MM.1S (cell line): ENCODE results near the gene IQCC.
A peak's percentile ranks its signal among the peaks of the same experiment; 100 is the strongest.

Experiments
- DNase-seq: peaks from one replicate; pipeline ENCODE4 v3.0.0-alpha.2; 2015
- H2AFZ ChIP-seq: fragments of 300-600 bp; sonication (generic); 2 replicates; pipeline ENCODE4 v1.6.0; 2016; ENCODE audit warnings: antibody characterized with exemption, low read length
- H3F3A ChIP-seq: fragments of 300-600 bp; sonication (generic); 2 replicates; pipeline ENCODE4 v1.6.1; 2016; ENCODE audit warnings: mild to moderate bottlenecking, antibody characterized with exemption, low read length, moderate library complexity, mixed read lengths; ENCODE audit not compliant: insufficient read depth
- H3K27ac ChIP-seq: fragments of 300-600 bp; sonication (generic); 2 replicates; pipeline ENCODE4 v1.5.1; 2016; ENCODE audit warnings: mild to moderate bottlenecking, low read length
- H3K27me3 ChIP-seq: fragments of 300-600 bp; sonication (generic); replicated peaks from 2 replicates; pipeline ENCODE4 v1.6.0; 2016; ENCODE audit warnings: low read length; ENCODE audit not compliant: insufficient read depth
- H3K36me3 ChIP-seq: fragments of 300-600 bp; sonication (generic); replicated peaks from 2 replicates; pipeline ENCODE4 v1.6.1; 2016; ENCODE audit warnings: mild to moderate bottlenecking, low read length, mixed read lengths; ENCODE audit not compliant: insufficient read depth
- H3K4me1 ChIP-seq: fragments of 300-600 bp; sonication (generic); 2 replicates; pipeline ENCODE4 v1.6.1; 2016; ENCODE audit warnings: low read length, mixed read lengths
- H3K4me2 ChIP-seq: fragments of 300-600 bp; sonication (generic); 2 replicates; pipeline ENCODE4 v1.6.0; 2016; ENCODE audit warnings: low read depth, low read length
- H3K4me3 ChIP-seq: fragments of 300-600 bp; sonication (generic); 2 replicates; pipeline ENCODE4 v1.5.1; 2016; ENCODE audit warnings: low read length, mixed read lengths
- H3K79me2 ChIP-seq: fragments of 300-600 bp; sonication (generic); 2 replicates; pipeline ENCODE4 v1.6.1; 2016; ENCODE audit warnings: mixed run types, low read length, mixed read lengths
- H3K9ac ChIP-seq: fragments of 300-600 bp; sonication (generic); 2 replicates; pipeline ENCODE4 v1.6.1; 2016; ENCODE audit warnings: low read length, mixed read lengths
- H3K9me2 ChIP-seq: fragments of 300-600 bp; sonication (generic); replicated peaks from 2 replicates; pipeline ENCODE4 v1.6.1; 2016; ENCODE audit warnings: mild to moderate bottlenecking, low read length, mixed read lengths; ENCODE audit not compliant: insufficient read depth
- H3K9me3 ChIP-seq: fragments of 300-600 bp; sonication (generic); replicated peaks from 2 replicates; pipeline ENCODE4 v1.6.1; 2016; ENCODE audit warnings: mild to moderate bottlenecking, low read length, mixed read lengths; ENCODE audit not compliant: insufficient read depth
- H4K20me1 ChIP-seq: fragments of 300-600 bp; sonication (generic); 2 replicates; pipeline ENCODE4 v1.6.1; 2016; ENCODE audit warnings: mild to moderate bottlenecking, low read length, moderate library complexity, mixed read lengths; ENCODE audit not compliant: insufficient read depth
- CTCF ChIP-seq: fragments of 300-600 bp; sonication (generic); IDR thresholded peaks from 2 replicates; pipeline ENCODE4 v1.5.1; 2016; ENCODE audit warnings: antibody characterized with exemption, low read length, mixed read lengths
- EZH2 ChIP-seq: fragments of 300-600 bp; sonication (generic); optimal IDR thresholded peaks from 2 replicates; pipeline ENCODE3; 2017; ENCODE audit warnings: low read depth, mild to moderate bottlenecking, antibody characterized with exemption, low read length, mixed read lengths
- EZH2phosphoT487 ChIP-seq: fragments of 300-600 bp; sonication (generic); IDR thresholded peaks from 2 replicates; pipeline ENCODE4 v1.6.1; 2018; ENCODE audit warnings: antibody characterized with exemption, low read length

IQCC gene

GRCh38 chr1:32179193-32179442, 26.4 kb upstream of the IQCC start:
- Histone ChIP-seq H3K9me2 (no peaks in the 10 kb centered on the region), H3K36me3 (peaks cover 8% of the 10 kb centered on the region), H3K9ac (peak overlapping the region; percentile 95; the same call in 1 of the 2 replicates), H3K27ac (peak overlapping the region; percentile 80; the same call in 1 of the 2 replicates), H3K27me3 (no peaks in the 10 kb centered on the region), H3K9me3 (no peaks in the 10 kb centered on the region), H3F3A (peaks cover 14% of the 10 kb centered on the region), H3K4me3 (peak overlapping the region; percentile 95), H3K79me2 (peaks cover 38% of the 10 kb centered on the region), H2AFZ (peak overlapping the region; percentile 96), H3K4me2 (peak overlapping the region; percentile 93), H3K4me1 (peaks cover 16% of the 10 kb centered on the region), H4K20me1 (no peaks in the 10 kb centered on the region)
- no peak for TF ChIP-seq EZH2phosphoT487
- no peak for TF ChIP-seq EZH2
- TF ChIP-seq CTCF: no peak
- no peak for DNase-seq

DNA sequence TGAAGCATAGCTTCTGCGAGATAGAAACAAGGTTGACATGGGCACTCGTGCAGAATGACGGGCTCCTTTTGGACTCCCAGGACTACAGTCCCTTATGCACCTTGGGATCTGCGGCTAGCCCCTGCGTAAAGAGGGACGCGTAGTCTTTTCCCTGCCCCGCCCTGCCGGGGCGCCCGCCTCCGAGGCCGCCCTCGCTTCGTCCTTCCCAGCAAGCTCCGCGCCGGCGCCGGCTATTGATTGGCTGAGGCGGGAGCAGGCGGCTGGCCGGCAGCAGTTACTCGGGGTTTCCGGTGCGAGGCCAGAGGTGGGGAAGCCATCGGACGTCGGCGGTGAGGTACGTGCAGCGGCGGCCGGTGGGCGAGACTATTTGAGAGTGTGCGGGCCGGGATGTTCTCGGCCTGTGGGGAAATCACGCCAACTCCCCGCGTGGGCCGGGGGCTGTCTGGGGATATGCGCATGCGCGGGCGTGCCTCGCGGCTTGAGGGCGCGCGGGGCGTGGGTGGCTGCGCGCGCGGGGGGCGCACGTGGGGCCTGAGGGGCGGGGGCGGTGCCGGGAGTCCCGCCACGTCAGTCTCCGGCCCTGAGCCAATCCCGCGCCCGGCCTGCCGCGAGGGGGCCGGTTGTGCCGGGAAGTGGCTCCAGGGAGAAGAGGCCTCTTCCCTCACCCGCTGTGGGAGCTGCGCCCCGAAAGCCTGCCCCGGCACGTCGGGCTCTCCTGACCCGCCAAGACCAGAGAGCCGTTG, 25.9 kb upstream of the IQCC start, which contains the start of gene TXLNA:
TSS of gene TXLNA (plus strand) at position 233 of the 743 bp plus-strand sequence. CDS start 671 bp downstream, outside the sequence.
- peak within 1 kb of the TSS; percentile 96 for H2AFZ ChIP-seq
- peaks cover 14% of the 10 kb centered on the region for H3F3A ChIP-seq
- no peaks in the 10 kb centered on the region for H3K9me3 ChIP-seq
- no peaks in the 10 kb centered on the region for H3K9me2 ChIP-seq
- peaks cover 16% of the 10 kb centered on the region for H3K4me1 ChIP-seq
- H3K79me2 ChIP-seq: peaks cover 43% of the 10 kb centered on the region
- peak; percentile 91 for DNase-seq
- H3K27ac ChIP-seq: peak within 1 kb of the TSS; percentile 80; the same call in 1 of the 2 replicates
- peaks cover 12% of the 10 kb centered on the region for H3K36me3 ChIP-seq
- no peaks in the 10 kb centered on the region for H4K20me1 ChIP-seq
- peak within 1 kb of the TSS; percentile 93 for H3K4me2 ChIP-seq
- no peaks in the 10 kb centered on the region for H3K27me3 ChIP-seq
- no peak for TF ChIP-seq CTCF
- no peak for TF ChIP-seq EZH2
- TF ChIP-seq EZH2phosphoT487: no peak
- H3K4me3 ChIP-seq: peak within 1 kb of the TSS; percentile 95
- peak within 1 kb of the TSS; percentile 95 for H3K9ac ChIP-seq

DNA sequence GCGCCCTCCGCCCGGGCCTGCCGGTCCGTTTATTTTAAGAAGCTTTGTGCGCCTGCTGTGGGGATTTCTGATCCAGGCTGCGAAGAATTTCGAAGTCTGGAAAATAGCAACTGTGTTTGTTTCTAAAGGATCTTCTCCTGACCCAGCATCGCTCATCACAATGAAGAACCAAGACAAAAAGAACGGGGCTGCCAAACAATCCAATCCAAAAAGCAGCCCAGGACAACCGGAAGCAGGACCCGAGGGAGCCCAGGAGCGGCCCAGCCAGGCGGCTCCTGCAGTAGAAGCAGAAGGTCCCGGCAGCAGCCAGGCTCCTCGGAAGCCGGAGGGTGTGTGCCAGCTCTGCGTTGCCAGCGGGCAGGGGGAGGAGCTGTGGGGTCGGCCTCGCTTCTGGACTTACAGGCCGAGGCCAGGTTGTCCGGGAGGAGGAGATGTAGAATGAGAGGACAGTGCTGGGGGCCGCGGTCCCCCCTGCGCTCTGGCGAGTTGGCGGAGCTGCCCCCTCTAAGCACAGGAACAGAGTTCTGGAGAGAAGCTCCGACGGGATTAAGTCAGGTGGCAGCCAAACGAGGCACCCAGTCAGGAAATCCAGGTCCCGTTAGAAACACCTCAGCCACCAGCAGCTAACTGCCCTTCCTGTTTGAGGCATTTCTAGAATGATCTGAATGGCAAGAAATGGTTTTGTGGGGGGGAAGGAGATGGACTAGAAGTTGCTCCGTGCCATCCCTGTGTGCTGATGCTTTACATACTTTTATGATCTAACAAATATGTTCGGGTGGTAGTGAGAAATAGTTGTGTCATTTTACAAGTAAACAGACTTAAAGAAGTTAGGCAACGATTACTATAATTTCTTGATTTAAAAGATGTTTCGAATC, 25.0 kb upstream of the IQCC start:
- H3K9me2 ChIP-seq: no peaks in the 10 kb centered on the region
- peak overlapping the region; percentile 93 for H3K4me2 ChIP-seq
- H2AFZ ChIP-seq: peak overlapping the region; percentile 73
- peaks cover 16% of the 10 kb centered on the region for H3K4me1 ChIP-seq
- peak overlapping the region; percentile 95 for H3K9ac ChIP-seq
- H3K4me3 ChIP-seq: peak overlapping the region; percentile 95
- H3F3A ChIP-seq: peaks cover 14% of the 10 kb centered on the region
- H3K27ac ChIP-seq: peak overlapping the region; percentile 80; the same call in 1 of the 2 replicates
- peaks cover 17% of the 10 kb centered on the region for H3K36me3 ChIP-seq
- DNase-seq: peak; percentile 38
- H3K9me3 ChIP-seq: no peaks in the 10 kb centered on the region
- no peaks in the 10 kb centered on the region for H3K27me3 ChIP-seq
- peaks cover 48% of the 10 kb centered on the region for H3K79me2 ChIP-seq
- H4K20me1 ChIP-seq: no peaks in the 10 kb centered on the region
- TF ChIP-seq EZH2phosphoT487 (no peak), EZH2 (no peak), CTCF (no peak)
